Neural cell (in vitro differentiated cells): ENCODE results near the gene HES4. TPM values are rescaled to one million over a fixed set of nuclear protein-coding genes. Genes with fewer than 3 reads are reported as not detected.

Experiments used
- H2AFZ ChIP-seq: fragments of 200-600, 300-800 bp; sonication (generic), shearing (Covaris generic); 2 replicates; pipeline ENCODE4 v1.6.0; 2014; ENCODE audit warnings: low read depth, mild to moderate bottlenecking, antibody characterized with exemption, low read length, moderate library complexity
- H3F3A ChIP-seq: fragments of 200-600 bp; shearing (Covaris generic); 2 replicates; pipeline ENCODE4 v1.6.1; 2016; ENCODE audit warnings: mild to moderate bottlenecking, moderate library complexity, mixed read lengths, antibody characterized with exemption, low read length; ENCODE audit not compliant: insufficient read depth, poor library complexity, severe bottlenecking
- H3K27ac ChIP-seq: fragments of 200-600, 300-800 bp; sonication (generic), shearing (Covaris generic); 2 replicates; pipeline ENCODE4 v1.5.1; 2014; ENCODE audit warnings: mild to moderate bottlenecking, low read length, moderate library complexity
- H3K27me3 ChIP-seq: fragments of 300-800, 200-600 bp; sonication (generic), shearing (Covaris generic); 2 replicates; pipeline ENCODE4 v1.6.0; 2014; ENCODE audit warnings: mild to moderate bottlenecking, low read depth, low read length, moderate library complexity; ENCODE audit not compliant: insufficient read depth
- H3K36me3 ChIP-seq: fragments of 300-800, 200-600 bp; sonication (generic), shearing (Covaris generic); 2 replicates; pipeline ENCODE4 v1.5.1; 2014; ENCODE audit warnings: mild to moderate bottlenecking, antibody characterized with exemption, low read length, moderate library complexity; ENCODE audit not compliant: insufficient read depth
- H3K4me2 ChIP-seq: fragments of 300-800, 200-600 bp; sonication (generic), shearing (Covaris generic); 2 replicates; pipeline ENCODE4 v1.6.0; 2014; ENCODE audit warnings: mild to moderate bottlenecking, low read length
- H3K4me3 ChIP-seq: fragments of 300-800, 200-600 bp; sonication (generic), shearing (Covaris generic); 2 replicates; pipeline ENCODE4 v1.5.1; 2014; ENCODE audit warnings: mild to moderate bottlenecking, low read length, moderate library complexity
- H3K79me2 ChIP-seq: fragments of 200-600 bp; shearing (Covaris generic); replicated peaks from 2 replicates; pipeline ENCODE4 v1.6.0; 2014; ENCODE audit warnings: mild to moderate bottlenecking, low read length, moderate library complexity; ENCODE audit not compliant: insufficient read depth
- H3K9ac ChIP-seq: fragments of 300-800, 200-600 bp; sonication (generic), shearing (Covaris generic); 2 replicates; pipeline ENCODE4 v1.6.1; 2016; ENCODE audit warnings: mild to moderate bottlenecking, low read length, mixed read lengths
- H3K9me2 ChIP-seq: fragments of 200-600 bp; shearing (Covaris generic); 2 replicates; pipeline ENCODE4 v1.6.1; 2016; ENCODE audit warnings: mild to moderate bottlenecking, low read length, mixed read lengths; ENCODE audit not compliant: insufficient read depth
- H3K9me3 ChIP-seq: fragments of 200-600, 300-800 bp; sonication (generic), shearing (Covaris generic); 2 replicates; pipeline ENCODE4 v1.6.1; 2016; ENCODE audit warnings: mild to moderate bottlenecking, mixed run types, low read length, moderate library complexity, mixed read lengths
- H4K20me1 ChIP-seq: fragments of 200-600 bp; shearing (Covaris generic); 2 replicates; pipeline ENCODE4 v1.6.1; 2016; ENCODE audit warnings: mild to moderate bottlenecking, mixed run types; ENCODE audit not compliant: insufficient read depth
- CTCF ChIP-seq: fragments of 450-650 bp; IDR thresholded peaks from 2 replicates; pipeline ENCODE4 v1.5.1; 2014; ENCODE audit warnings: antibody characterized with exemption, mild to moderate bottlenecking, moderate library complexity; ENCODE audit not compliant: poor library complexity, severe bottlenecking
- EP300 ChIP-seq: fragments of 450-650 bp; conservative IDR thresholded peaks from 2 replicates; pipeline ENCODE4 v1.6.1; 2014; ENCODE audit warnings: antibody characterized with exemption, mild to moderate bottlenecking, moderate library complexity; ENCODE audit not compliant: poor library complexity, severe bottlenecking
- EZH2 ChIP-seq: fragments of 200-600, 300-800 bp; shearing (Covaris generic), sonication (generic); IDR thresholded peaks from 2 replicates; pipeline ENCODE4 v1.6.1; 2014; ENCODE audit warnings: antibody characterized with exemption, low read length, borderline replicate concordance, mild to moderate bottlenecking; ENCODE audit not compliant: insufficient read depth, poor library complexity, severe bottlenecking
- MXI1 ChIP-seq: fragments of 450-650 bp; conservative IDR thresholded peaks from 2 replicates; pipeline ENCODE4 v1.6.1; 2014; ENCODE audit warnings: antibody characterized with exemption, mild to moderate bottlenecking; ENCODE audit not compliant: poor library complexity, severe bottlenecking
- POLR2AphosphoS5 ChIP-seq: IDR thresholded peaks from 2 replicates; pipeline ENCODE4 v1.6.1; 2012
- RAD21 ChIP-seq: fragments of 450-650 bp; conservative IDR thresholded peaks from 2 replicates; pipeline ENCODE4 v1.6.1; 2014; ENCODE audit warnings: antibody characterized with exemption, mild to moderate bottlenecking, moderate library complexity
- REST ChIP-seq: IDR thresholded peaks from 2 replicates; pipeline ENCODE4 v1.6.1; 2012; ENCODE audit warnings: borderline replicate concordance
- SMC3 ChIP-seq: fragments of 450-650 bp; conservative IDR thresholded peaks from 2 replicates; pipeline ENCODE4 v1.6.1; 2014; ENCODE audit warnings: antibody characterized with exemption, mild to moderate bottlenecking, moderate library complexity; ENCODE audit not compliant: poor library complexity
- TAF1 ChIP-seq: IDR thresholded peaks from 2 replicates; pipeline ENCODE4 v1.6.1; 2012; ENCODE audit warnings: low read depth
- polyA plus RNA-seq: library from polyadenylated mRNA; depleted of rRNA; stranded (reverse); fragments of >200 nt; gene quantifications from 2 replicates; pipeline ENCODE4 v1.2.3, GENCODE V29; 2014

Gene HES4
- polyA plus RNA-seq, 1 donor from 2014 or later, result 196 TPM

- H2AFZ ChIP-seq, result no peak overlapping the region
- H3K9me2 ChIP-seq, result no peaks in the 10 kb centered on the region
- no peak overlapping the region for H3K27ac ChIP-seq
- no peak overlapping the region for H3K9ac ChIP-seq
- TF ChIP-seq POLR2AphosphoS5, result no peak
- no peak for TF ChIP-seq CTCF
- TF ChIP-seq REST, result no peak
- no peak for TF ChIP-seq RAD21
- no peak for TF ChIP-seq SMC3
- TF ChIP-seq TAF1, result no peak
- TF ChIP-seq MXI1, result no peak
- TF ChIP-seq EP300, result no peak
- no peak for TF ChIP-seq EZH2
- H3K36me3 ChIP-seq, result no peaks in the 10 kb centered on the region
- H3K79me2 ChIP-seq, result peaks cover 2% of the 10 kb centered on the region
- peak overlapping the region; percentile 91 for H3K4me3 ChIP-seq
- H3K4me2 ChIP-seq, result no peak overlapping the region
- no peaks in the 10 kb centered on the region for H3K9me3 ChIP-seq
- H3K27me3 ChIP-seq, result no peaks in the 10 kb centered on the region
- H4K20me1 ChIP-seq, result no peaks in the 10 kb centered on the region
- H3F3A ChIP-seq, result no peaks in the 10 kb centered on the region
Measured at GRCh38 chr1:996851-997712, 2.8 kb downstream of the HES4 start.

DNA sequence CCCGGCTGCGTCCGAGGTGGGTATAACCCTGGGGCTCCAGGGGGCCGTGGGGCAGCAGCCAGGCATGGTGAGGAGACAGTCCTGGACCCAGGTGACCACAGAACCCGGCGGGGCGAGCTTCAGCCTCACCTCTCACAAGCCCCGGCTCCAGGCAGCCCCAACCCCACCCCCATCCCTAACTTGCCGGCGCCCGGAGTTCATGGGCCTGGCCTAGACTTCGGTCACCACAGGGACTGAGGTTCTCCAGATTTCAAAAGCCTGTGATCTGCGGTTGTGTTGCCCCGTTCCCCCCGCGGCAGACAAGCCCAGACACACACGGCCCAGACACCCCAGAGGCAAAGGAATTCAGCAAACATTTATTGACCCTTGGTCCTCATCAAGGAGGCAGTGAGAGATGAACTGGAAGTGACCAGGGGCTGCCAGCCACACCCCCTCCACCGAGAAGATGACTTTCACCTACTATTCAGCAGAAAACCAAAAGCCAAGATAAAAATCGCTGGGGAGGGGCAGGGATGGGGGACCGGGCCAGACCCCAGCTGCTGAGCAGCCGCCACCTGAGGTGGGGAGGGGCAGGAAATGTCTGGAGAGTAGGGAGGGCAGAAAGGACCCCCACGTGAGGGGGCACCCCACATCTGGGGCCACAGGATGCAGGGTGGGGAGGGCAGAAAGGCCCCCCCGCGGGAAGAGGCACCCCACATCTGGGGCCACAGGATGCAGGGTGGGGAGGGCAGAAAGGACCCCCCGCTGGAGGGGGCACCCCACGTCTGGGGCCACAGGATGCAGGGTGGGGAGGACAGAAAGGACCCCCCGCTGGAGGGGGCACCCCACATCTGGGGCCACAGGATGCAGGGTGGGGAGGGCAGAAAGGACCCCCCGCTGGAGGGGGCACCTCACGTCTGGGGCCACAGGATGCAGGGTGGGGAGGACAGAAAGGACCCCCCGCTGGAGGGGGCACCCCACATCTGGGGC, 3.9 kb downstream of the HES4 start:
- no peak for TF ChIP-seq MXI1
- TF ChIP-seq TAF1, result no peak
- TF ChIP-seq POLR2AphosphoS5, result no peak
- no peak for TF ChIP-seq EP300
- TF ChIP-seq RAD21, result no peak
- no peak for TF ChIP-seq CTCF
- no peak for TF ChIP-seq REST
- TF ChIP-seq EZH2, result no peak
- no peak for TF ChIP-seq SMC3
- Histone ChIP-seq H4K20me1 (no peaks in the 10 kb centered on the region), H3K36me3 (no peaks in the 10 kb centered on the region), H3K9ac (no peak overlapping the region), H3K9me3 (no peaks in the 10 kb centered on the region), H3K9me2 (no peaks in the 10 kb centered on the region), H3K4me2 (no peak overlapping the region), H3F3A (no peaks in the 10 kb centered on the region), H3K27ac (no peak overlapping the region), H3K27me3 (no peaks in the 10 kb centered on the region), H3K4me3 (no peak overlapping the region), H3K79me2 (no peaks in the 10 kb centered on the region), H2AFZ (no peak overlapping the region)
